Mesothelial cell of epicardium (in vitro differentiated cells): ENCODE measurements around the gene MRPL40. TPM values are rescaled to one million over a fixed set of nuclear protein-coding genes. Genes with fewer than 3 reads are reported as not detected.

Experiments
- DNase-seq, 2 experiments: peaks; one replicate each; pipeline ENCODE4 v3.0.0; 2021; ENCODE audit warnings: low spot score in 2 of 2; ENCODE audit not compliant: unreplicated experiment in 2 of 2
- H3K27ac Mint-ChIP-seq: 2 replicates; pipeline ENCODE4 v1.8.0; 2021; ENCODE audit warnings: mixed read lengths
- H3K27me3 Mint-ChIP-seq: 2 replicates; pipeline ENCODE4 v1.8.0; 2021; ENCODE audit warnings: low read depth, mixed read lengths
- H3K36me3 Mint-ChIP-seq: 2 replicates; pipeline ENCODE4 v1.8.0; 2021; ENCODE audit warnings: mixed read lengths
- H3K4me1 Mint-ChIP-seq: 2 replicates; pipeline ENCODE4 v1.8.0; 2021; ENCODE audit warnings: mixed read lengths
- H3K4me3 Mint-ChIP-seq: 2 replicates; pipeline ENCODE4 v1.8.0; 2021; ENCODE audit warnings: mild to moderate bottlenecking, moderate library complexity, mixed read lengths
- H3K9me3 Mint-ChIP-seq: 2 replicates; pipeline ENCODE4 v1.8.0; 2021; ENCODE audit warnings: mixed read lengths
- CTCF ChIP-seq: fragments of 200-600 bp; sonication (generic); IDR thresholded peaks from one replicate; pipeline ENCODE4 v1.5.0; 2021; ENCODE audit warnings: antibody characterized with exemption; ENCODE audit not compliant: unreplicated experiment
- total RNA-seq: library from RNA; stranded (reverse); gene quantifications from 3 replicates; pipeline ENCODE4 v1.2.1, GENCODE V29; 2021

MRPL40 gene
- total RNA-seq, 1 donor from 2014 or later: 19.1 TPM

- H3K27me3 Mint-ChIP-seq: no peaks in the 10 kb centered on the region
- peaks cover 19% of the 10 kb centered on the region for H3K36me3 Mint-ChIP-seq
- no peak for TF ChIP-seq CTCF
These were observed 35.2 kb upstream of the MRPL40 start for GRCh38 chr22:19396934-19397733.

GRCh38 chr22:19397734-19398104, 34.6 kb upstream of the MRPL40 start:
- no peak overlapping the region for H3K4me3 Mint-ChIP-seq
- H3K36me3 Mint-ChIP-seq: peaks cover 19% of the 10 kb centered on the region
- no peaks in the 10 kb centered on the region for H3K27me3 Mint-ChIP-seq
- H3K27ac Mint-ChIP-seq: no peak overlapping the region
- no peaks in the 10 kb centered on the region for H3K4me1 Mint-ChIP-seq
- H3K9me3 Mint-ChIP-seq: no peaks in the 10 kb centered on the region
- no peak for DNase-seq
- TF ChIP-seq CTCF: no peak

More at GRCh38 chr22:19396934-19397733, 35.2 kb upstream of the MRPL40 start:
- no peaks in the 10 kb centered on the region for H3K9me3 Mint-ChIP-seq
- H3K4me1 Mint-ChIP-seq: no peaks in the 10 kb centered on the region
- H3K27ac Mint-ChIP-seq: no peak overlapping the region
- DNase-seq: no peak
- H3K4me3 Mint-ChIP-seq: no peak overlapping the region

GRCh38 chr22:19398206-19398605, 34.1 kb upstream of the MRPL40 start:
- H3K27me3 Mint-ChIP-seq: no peaks in the 10 kb centered on the region
- no peak overlapping the region for H3K4me3 Mint-ChIP-seq
- H3K4me1 Mint-ChIP-seq: no peaks in the 10 kb centered on the region
- no peak for DNase-seq
- no peak overlapping the region for H3K27ac Mint-ChIP-seq
- TF ChIP-seq CTCF: no peak
- peaks cover 19% of the 10 kb centered on the region for H3K36me3 Mint-ChIP-seq
- H3K9me3 Mint-ChIP-seq: no peaks in the 10 kb centered on the region

- no peak for TF ChIP-seq CTCF
- Mint-ChIP-seq H3K4me1 (no peaks in the 10 kb centered on the region), H3K27ac (no peak overlapping the region), H3K9me3 (no peaks in the 10 kb centered on the region), H3K27me3 (no peaks in the 10 kb centered on the region), H3K4me3 (no peak overlapping the region), H3K36me3 (peaks cover 18% of the 10 kb centered on the region)
- no peak for DNase-seq
These were observed 33.7 kb upstream of the MRPL40 start for GRCh38 chr22:19398652-19399051.

- no peak overlapping the region for H3K4me3 Mint-ChIP-seq
- H3K4me1 Mint-ChIP-seq: no peaks in the 10 kb centered on the region
- H3K36me3 Mint-ChIP-seq: peaks cover 8% of the 10 kb centered on the region
- TF ChIP-seq CTCF: no peak
- no peaks in the 10 kb centered on the region for H3K9me3 Mint-ChIP-seq
- no peak for DNase-seq
- H3K27ac Mint-ChIP-seq: no peak overlapping the region
- H3K27me3 Mint-ChIP-seq: no peaks in the 10 kb centered on the region
These were observed 31.5 kb upstream of the MRPL40 start for GRCh38 chr22:19400881-19401280.

- Mint-ChIP-seq H3K4me1 (peaks cover 2% of the 10 kb centered on the region), H3K9me3 (no peaks in the 10 kb centered on the region), H3K27me3 (no peaks in the 10 kb centered on the region), H3K4me3 (no peak overlapping the region), H3K36me3 (peaks cover 12% of the 10 kb centered on the region), H3K27ac (no peak overlapping the region)
- no peak for DNase-seq
- no peak for TF ChIP-seq CTCF
These were observed 30.9 kb upstream of the MRPL40 start for GRCh38 chr22:19401483-19401882.
